Esophagus squamous epithelium (tissue), 4 donors: ENCODE results near the gene HMMR.

ENCODE experiments used
- POLR2A ChIP-seq, 4 donors: fragments of 450-650 bp; IDR thresholded peaks; one replicate each; pipeline ENCODE4 v1.6.1; 2017; ENCODE audit warnings: antibody characterized with exemption in 4 of 4, mild to moderate bottlenecking in 4 of 4, moderate library complexity in 3 of 4
- TF ChIP-seq, protein P1 (sequence below), 6 experiments: fragments of 450-650 bp in 4 of 6; fragments of 200-600 bp in 2 of 6; sonication (generic) in 2 of 6; IDR thresholded peaks; one replicate each; pipeline ENCODE4 v1.5.1; 2016 to 2019; ENCODE audit warnings: antibody characterized with exemption in 6 of 6, mild to moderate bottlenecking in 4 of 6, moderate library complexity in 4 of 6

DNA sequence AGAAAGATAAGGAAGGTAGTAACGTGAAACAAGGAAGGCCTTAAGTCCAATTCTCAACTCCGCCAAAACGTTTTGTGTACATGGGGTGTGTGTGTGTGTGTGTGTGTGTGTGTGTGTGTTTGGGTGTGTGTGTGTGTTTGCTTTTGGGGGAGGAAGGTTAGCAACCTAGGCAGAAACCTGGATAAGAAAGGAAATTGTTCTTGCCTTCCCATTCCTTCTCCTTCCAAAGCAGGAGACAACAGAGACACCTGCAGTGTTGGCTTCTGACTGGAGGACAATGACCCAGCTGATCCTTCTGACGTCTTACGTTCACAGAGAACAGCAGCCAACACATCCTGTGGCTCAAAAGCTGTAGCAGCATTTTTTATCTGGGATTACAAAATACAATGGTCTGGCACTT lies 27.2 kb upstream of the HMMR start:
- no peak for TF ChIP-seq POLR2A (IDR thresholded peaks at IDR 0.05)
- TF ChIP-seq, protein P1, sequence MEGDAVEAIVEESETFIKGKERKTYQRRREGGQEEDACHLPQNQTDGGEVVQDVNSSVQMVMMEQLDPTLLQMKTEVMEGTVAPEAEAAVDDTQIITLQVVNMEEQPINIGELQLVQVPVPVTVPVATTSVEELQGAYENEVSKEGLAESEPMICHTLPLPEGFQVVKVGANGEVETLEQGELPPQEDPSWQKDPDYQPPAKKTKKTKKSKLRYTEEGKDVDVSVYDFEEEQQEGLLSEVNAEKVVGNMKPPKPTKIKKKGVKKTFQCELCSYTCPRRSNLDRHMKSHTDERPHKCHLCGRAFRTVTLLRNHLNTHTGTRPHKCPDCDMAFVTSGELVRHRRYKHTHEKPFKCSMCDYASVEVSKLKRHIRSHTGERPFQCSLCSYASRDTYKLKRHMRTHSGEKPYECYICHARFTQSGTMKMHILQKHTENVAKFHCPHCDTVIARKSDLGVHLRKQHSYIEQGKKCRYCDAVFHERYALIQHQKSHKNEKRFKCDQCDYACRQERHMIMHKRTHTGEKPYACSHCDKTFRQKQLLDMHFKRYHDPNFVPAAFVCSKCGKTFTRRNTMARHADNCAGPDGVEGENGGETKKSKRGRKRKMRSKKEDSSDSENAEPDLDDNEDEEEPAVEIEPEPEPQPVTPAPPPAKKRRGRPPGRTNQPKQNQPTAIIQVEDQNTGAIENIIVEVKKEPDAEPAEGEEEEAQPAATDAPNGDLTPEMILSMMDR (IDR thresholded peaks at IDR 0.05), result no peak
